Tongue (tissue), 2 donors: ENCODE measurements around the gene CLCN6. TPM values are rescaled to one million over a fixed set of nuclear protein-coding genes. Genes with fewer than 3 reads are reported as not detected.
"Not testable (repeated sequence)": the region's sequence is repeated elsewhere in the genome, so short reads cannot be mapped to it uniquely, and the experiment has no call there.

ENCODE experiments used
- DNase-seq: peaks from one replicate; pipeline ENCODE4 v3.0.0-alpha.2; 2015
- total RNA-seq: library from RNA; depleted of rRNA; stranded (reverse); fragments of >200 nt; gene quantifications from one replicate; pipeline ENCODE4 v1.2.3, GENCODE V29; 2014

Gene CLCN6
- total RNA-seq, 1 donor from 2014 or later = 16.3 TPM

DNA sequence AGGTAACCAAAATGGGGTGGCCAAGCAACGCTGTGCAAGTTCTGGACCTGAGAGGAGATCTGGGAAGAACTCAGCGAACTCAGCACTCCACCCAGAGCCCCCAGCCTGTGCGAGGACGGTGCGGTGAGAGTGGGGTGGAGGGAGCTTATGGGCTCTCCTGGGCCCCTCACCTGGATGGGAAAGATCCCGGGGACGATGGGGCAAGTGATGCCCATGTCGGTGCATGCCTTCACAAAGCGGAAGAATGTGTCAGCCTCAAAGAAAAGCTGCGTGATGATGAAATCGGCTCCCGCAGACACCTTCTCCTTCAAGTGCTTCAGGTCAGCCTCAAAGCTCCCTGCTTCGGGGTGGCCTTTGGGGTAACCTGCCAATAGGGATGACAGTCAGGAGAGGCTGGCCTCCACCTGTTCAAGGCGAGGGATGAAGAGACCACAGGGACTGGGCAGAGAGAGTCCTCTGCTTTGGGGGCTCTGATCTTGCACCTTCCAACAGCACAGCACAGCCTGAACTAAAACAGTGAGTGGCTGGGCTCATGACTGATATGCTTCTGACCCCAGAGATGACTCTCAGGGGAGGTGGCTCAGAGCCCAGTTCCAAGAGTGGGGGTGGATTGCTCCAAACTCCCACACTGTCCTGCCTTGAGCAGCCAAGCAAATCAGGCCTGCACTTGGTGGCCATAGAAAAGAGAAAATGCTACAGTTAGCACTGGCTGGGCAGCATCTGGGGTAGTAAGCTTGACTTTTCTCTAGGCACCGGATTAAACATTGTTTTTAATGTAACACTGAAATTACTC is 9.8 kb upstream of the CLCN6 start:
- no peak for DNase-seq

- no peak for DNase-seq
These were observed 8.3 kb upstream of the CLCN6 start for GRCh38 chr1:11797525-11798216.

DNA sequence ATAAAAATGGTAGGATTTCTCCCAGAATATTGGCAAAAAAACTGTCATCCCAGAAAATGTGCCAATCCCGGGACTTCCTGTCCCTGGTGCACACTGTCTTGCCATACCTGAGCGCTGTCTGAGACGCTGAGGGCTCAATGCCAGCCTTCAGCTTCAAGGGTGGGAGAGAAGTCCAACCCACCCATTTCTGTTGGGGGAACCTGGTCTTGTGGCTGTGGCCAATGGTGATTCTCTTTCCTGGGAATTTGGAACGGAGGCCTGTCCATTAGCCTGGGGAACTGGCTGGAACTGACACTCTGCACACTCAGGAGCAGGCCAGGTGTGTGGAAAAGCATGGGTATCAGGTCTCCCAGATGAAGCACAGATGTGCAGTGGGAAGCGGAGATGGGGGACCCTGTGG is 6.9 kb upstream of the CLCN6 start:
- DNase-seq = no peak

DNA sequence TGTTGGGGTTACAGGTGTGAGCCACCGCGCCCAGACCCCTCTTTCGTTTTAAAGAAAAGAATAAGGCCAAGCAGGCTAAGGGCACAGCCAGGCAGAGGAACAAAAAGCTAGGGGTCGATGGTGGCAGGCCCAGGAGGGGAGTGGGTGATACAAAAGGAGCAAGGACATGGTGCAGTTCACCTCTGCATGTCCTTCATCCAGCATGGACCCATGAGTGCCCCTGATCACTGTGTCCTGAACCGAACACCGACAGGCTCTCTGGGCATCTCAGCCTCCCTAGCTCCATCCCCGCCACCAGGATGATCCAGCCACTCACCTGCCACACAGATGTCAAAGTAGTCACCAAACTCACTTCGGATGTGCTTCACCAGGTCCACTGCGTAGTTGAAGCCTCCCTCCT is 6.1 kb upstream of the CLCN6 start:
- no peak for DNase-seq

- no peak for DNase-seq
These were observed 5.6 kb upstream of the CLCN6 start for GRCh38 chr1:11800391-11800755.

DNA sequence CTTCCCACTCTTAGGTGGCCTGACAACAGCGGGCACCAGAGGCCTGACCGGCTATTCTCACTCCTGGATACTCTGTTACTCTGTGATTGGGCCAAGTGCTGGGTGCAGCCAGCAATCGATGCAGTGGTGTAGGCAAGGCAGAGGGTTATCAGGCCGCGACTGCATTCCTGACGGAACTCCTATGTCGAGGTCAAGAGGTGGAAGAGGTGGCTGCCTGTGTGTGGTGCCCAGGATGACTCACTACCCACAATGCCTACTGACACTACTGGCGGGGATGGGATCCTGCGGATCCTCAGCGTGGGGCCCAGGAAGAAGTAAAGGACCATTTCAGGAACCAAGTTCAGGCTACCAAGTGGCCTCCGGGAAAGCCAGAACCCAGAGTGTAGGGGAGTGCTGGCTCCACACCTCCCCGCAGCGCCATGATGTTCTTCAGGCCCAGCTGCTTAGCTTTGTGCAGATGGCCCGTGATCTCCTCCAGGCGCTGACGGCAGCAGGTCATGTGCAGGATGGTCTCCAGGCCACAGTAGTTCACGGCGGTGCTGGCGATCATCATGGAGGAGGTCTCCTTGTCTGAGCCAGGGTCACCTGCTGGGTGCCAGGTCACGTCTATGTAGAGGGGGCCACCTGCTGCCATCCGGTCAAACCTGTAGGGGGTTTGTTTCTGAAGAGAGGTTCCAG is 5.1 kb upstream of the CLCN6 start:
- DNase-seq = no peak

DNA sequence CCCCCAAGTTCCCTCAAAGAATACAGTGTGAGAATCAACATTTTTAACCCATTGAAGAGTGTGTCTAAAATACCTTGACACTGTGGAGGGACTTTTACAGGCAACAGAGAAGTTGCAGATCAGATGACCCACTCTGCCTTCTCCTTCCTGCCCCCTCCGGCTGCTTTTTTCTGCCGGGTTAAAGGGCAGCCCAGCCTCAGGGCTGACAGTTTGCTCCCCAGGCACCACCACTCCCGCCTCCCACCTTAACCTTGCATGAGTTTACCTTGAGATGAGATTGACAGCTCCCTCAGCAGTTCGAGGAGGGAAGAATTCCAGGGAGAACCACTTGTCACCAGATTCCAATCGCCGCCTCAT is 3.4 kb upstream of the CLCN6 start:
- DNase-seq = peak; percentile 37

- peak; percentile 98 for DNase-seq
These were observed 2.8 kb upstream of the CLCN6 start for GRCh38 chr1:11802973-11803885.

DNA sequence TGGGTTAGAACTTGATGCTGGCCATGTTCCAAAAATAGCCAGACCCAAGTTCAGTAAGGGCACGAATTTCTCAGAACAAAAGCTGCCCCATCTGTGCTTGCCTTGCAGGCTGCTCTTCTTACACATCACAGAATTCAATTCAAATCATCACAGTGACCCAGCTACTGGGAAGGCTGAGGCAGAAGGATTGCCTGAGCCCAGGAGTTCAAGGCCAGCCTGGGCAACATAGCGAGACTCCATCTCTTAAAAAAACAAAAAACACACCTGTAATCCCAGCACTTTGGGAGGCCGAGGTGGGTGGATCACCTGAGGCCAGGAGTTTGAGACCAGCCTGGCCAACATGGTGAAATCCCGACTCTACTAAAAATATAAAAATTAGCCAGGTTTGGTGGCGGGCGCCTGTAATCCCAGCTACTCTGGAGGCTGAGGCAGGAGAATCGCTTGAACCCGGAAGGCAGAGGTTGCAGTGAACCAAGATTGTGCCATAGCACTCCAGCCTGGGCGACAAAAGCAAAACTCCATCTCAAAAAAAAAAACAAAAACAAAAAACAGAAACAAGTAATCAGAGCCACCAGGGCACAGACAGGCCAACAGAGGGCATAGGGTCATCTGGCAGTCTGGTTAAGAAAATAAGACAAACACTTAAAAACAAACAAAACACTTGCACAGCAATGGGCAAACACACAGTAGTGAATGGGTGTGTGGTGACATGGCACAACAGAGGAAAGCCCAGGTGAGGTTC is 1.9 kb upstream of the CLCN6 start:
- DNase-seq = not testable (repeated sequence)

DNA sequence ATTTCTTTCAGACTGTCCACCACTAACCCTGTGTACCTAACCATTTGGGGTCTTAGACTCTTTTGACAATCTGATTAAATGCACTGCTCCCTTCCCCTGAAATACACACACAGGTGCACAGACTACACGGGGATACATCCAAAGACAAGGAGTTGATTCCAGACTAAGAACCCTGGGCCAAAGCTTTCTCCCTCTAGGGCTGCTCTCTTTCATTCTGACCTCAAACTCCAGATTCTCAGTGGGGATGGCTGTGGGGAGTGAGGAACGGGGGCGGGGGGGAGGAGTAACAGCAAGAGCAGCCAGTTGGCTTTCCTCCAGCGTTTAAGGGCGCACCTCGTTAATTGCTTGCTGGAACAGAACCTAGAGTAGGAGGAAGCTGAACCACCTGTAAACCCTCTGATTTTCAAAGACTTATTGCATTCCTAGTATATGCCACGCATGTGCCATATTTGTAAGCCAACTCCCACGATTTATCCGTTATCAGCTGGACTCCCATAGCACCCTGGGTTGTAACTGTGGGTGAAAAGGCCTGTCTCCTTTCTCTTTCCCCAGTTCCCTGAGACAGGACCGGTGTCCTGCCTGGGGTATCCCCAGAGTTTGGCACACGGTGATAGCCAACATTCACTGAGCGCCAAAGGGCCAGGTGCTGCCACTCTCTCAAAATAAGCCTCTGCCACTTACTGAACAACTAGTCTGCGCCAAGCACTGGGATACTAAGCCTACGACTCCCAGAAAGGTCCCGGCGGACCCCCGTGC is 1.1 kb upstream of the CLCN6 start:
- DNase-seq = peak; percentile 68

DNA sequence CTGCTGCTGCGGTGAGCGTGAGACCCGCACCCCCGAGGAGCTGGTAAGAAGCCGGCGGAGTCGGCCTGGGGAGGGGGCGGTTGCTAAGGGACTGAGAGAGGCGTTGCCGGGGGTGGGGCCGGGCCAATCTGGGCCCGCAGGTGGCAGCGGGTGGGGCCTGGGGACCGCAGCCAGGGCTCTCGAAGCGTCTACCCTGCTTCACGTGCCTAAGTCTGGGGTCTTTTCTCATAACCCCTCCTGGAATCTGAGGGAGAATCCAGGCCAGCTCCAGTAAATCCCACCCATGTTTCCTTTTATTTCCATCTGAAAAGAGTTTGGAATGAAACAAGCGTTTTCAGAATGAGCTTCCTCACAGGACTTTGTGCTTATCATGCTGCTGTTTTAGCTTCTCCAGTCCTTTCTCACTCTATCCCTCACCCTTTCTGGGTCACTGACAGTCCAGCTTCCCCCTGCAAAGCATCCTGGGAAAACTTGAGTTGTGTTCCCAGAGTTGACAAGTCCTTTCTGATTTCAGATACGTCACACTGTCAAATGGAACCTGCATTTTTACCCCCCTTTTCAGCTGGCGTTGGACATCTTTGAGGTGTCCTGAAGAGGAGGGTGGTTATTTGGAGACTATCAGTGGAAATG is 431 bp downstream of the CLCN6 start:
- DNase-seq = no peak

- no peak for DNase-seq
These were observed 1.1 kb downstream of the CLCN6 start for GRCh38 chr1:11807133-11807532.

GRCh38 chr1:11813021-11813420 is 7.0 kb downstream of the CLCN6 start:
- no peak for DNase-seq

DNA sequence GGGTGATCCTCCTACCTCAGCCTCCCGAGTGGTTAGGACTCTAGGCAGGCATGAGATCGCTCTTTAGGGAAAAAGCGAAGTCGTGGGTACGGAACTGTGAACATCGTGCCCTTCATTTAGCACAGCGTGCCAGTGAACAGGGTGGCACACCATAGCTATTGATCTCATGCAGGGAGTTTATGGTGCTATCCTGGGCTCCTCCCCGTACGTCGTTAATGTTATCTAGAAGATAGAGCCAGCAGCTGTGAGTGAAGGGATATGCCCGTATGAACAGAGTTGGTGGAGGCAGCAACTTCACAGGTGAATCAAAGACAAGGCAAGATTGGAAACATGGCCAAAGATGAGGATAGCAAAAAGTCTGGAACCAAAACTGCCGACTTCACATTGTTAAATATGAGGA is 11.2 kb downstream of the CLCN6 start:
- no peak for DNase-seq

- DNase-seq = no peak
These were observed 16.1 kb downstream of the CLCN6 start for GRCh38 chr1:11822091-11822490.

- DNase-seq = no peak
These were observed 17.6 kb downstream of the CLCN6 start for GRCh38 chr1:11823366-11824137.

DNA sequence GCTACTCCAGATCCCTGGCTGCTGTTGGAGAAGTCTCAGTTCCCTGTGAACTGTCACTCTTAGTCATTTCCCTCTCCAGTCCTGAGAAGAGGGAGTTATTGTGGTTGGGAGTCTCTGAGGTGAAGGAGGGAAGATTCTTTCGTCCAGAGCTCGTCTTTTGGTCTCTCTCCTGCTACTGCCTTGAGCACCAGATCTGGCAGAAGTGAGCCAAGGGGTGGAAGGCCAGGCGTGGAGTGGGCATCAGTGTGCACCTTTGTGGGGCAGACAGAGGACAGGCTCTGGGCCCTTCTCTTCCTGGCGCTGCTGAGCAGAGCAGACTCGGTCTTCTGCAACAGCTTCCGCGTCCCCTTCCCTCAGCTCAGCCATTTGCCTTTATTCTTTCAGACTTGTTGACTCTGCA is 19.1 kb downstream of the CLCN6 start:
- DNase-seq = no peak

GRCh38 chr1:11826946-11827345 is 21.0 kb downstream of the CLCN6 start:
- no peak for DNase-seq

- no peak for DNase-seq
These were observed 22.5 kb downstream of the CLCN6 start for GRCh38 chr1:11828511-11828910.
